GM12872 (cell line): ENCODE results near the gene LCN15.

Source experiments
- CTCF ChIP-seq: IDR thresholded peaks from 3 replicates; pipeline ENCODE4 v1.5.1; 2011; ENCODE audit warnings: low read depth, mild to moderate bottlenecking, low read length, moderate library complexity; ENCODE audit not compliant: insufficient read depth

The LCN15 gene

GRCh38 chr9:136796238-136796774 lies 32.0 kb upstream of the LCN15 start, which contains the start of gene CCDC183:
TSS of gene CCDC183 (plus strand) at chr9:136796338. CDS start at chr9:136796398, 60 bp downstream.
- no peak for TF ChIP-seq CTCF

GRCh38 chr9:136795000-136795348 lies 30.7 kb upstream of the LCN15 start:
- no peak for TF ChIP-seq CTCF

- TF ChIP-seq CTCF, result no peak
Observed at GRCh38 chr9:136794281-136794999, 30.1 kb upstream of the LCN15 start.

DNA sequence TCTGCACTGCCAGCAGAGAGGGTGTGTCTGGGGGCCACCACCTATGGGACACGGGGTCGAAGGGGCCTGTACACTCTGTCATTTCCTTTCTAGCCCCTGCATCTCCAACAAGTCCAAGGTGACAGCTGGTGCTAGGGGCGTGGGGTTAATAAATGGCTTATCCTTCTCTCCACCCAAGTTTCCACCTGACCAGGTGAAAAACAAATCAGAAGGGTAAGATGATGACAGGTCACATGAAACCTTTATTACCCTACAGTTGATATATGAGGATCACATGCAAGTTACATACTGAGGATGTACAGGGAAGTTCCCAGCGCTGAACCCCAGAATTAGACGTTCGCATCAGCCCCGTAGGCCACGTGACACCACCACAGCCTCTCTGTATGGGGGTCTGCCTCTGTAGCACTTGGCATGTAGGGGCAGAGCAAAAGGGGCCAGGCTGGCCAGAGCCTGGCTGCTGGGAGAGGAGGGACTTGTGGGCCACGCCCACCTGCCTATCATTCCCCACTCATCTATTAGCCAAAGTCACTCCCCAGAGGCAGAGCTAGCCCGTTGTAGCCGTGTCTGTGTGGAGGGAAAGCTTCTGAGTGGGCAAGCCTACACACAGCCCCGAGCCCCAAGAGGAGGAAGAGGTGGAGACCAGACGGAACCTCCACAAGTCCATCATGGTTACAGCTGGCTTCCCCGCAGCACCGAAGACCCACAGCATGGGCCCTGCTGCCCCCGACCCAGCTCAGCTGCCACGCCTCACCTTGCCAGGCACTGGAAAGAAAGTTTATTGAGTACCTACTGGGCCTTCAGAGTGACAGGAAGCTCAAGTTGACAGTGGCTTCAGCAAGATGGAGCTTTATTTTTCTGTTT lies 29.0 kb upstream of the LCN15 start:
- TF ChIP-seq CTCF, result no peak

DNA sequence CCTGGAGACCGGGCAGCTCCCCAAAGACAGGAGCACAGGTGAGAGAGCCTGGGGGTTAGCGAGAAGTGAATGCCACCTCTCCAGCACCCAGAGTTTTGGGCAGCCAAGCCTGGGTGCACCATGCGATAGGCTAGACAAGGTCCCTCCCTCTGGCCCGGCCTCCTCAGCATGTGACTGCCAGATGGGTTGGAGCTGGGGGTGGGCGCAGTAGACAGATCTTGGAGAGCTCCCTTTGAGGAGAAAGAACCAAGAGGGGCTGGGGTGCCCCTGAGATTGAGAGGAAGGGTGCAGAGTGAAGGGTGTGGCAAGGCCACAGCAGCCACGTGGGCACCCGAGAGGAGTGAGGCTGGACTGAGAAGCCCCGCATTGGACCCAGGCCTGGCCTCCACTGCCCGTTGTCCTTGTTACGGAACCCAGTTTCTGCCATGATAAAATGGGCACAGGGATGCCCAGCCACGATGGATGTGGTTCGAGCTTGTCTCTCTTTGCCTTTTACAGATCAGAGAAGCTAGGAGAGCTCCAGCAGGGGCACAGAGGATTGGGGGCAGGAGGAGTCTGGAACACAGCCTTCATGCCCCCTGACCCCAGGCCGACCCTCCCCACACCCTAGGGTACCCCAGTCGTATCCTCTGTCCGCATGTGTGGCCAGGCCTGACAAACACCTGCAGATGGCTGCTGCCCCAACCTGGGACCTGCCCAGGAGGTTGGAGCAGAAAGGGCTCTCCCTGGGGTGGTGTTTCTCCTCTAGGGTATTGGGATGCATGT lies 28.2 kb upstream of the LCN15 start:
- TF ChIP-seq CTCF, result no peak

- peak; percentile 99 for TF ChIP-seq CTCF
Observed at GRCh38 chr9:136791516-136792276, 27.4 kb upstream of the LCN15 start.
